ENCODE data around the gene CMC1.
A peak's percentile ranks its signal among the peaks of the same experiment; 100 is the strongest.
"Not testable (repeated sequence)": the region's sequence is repeated elsewhere in the genome, so short reads cannot be mapped to it uniquely, and the experiment has no call there.

CMC1 gene

DNA sequence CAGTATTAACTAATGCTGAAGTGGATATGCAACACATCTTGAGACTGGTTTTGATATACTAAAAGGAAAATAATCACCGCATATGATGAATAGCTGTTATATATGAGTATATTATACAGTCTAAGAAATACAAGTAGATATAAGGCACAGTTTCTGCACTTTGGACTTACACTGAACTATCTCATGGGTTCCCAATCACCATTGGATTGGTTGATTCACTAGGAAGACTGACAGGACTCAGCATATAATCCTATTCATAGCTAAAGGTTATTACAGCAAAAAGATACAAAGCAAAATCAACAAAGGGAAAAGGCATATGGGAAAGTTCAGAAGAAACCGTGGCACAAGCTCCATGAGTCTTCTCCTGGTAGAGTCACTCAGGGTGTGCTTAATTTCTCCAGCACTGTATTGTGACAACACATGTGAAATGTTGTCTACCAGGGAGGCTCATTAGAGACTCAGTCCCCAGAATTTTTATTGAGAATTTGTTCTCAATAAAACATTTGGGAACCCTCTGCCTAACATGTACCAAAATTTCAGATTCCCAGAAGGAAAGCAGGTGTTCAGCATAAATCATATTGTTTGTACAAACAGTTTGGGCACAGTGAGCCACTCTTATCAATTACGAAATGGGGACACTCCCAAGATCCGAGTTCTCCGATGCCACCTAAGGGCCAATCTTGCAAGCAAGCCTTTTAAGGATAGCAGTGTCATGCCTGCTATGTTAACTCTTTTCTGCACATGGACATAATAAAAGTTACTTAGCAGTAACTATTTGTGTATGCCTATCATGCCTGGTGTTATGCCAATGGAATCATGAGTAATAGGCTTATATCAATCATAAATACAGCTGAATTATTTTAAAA, 26.8 kb downstream of the CMC1 start:
- no peaks in the 10 kb centered on the region for H3K9me2 ChIP-seq (replicated peaks; ENCODE audit: insufficient read depth, low read length)
- H3K79me2 ChIP-seq (ENCODE audit: insufficient read depth, low read length): no peaks in the 10 kb centered on the region
- TF ChIP-seq, protein P1, sequence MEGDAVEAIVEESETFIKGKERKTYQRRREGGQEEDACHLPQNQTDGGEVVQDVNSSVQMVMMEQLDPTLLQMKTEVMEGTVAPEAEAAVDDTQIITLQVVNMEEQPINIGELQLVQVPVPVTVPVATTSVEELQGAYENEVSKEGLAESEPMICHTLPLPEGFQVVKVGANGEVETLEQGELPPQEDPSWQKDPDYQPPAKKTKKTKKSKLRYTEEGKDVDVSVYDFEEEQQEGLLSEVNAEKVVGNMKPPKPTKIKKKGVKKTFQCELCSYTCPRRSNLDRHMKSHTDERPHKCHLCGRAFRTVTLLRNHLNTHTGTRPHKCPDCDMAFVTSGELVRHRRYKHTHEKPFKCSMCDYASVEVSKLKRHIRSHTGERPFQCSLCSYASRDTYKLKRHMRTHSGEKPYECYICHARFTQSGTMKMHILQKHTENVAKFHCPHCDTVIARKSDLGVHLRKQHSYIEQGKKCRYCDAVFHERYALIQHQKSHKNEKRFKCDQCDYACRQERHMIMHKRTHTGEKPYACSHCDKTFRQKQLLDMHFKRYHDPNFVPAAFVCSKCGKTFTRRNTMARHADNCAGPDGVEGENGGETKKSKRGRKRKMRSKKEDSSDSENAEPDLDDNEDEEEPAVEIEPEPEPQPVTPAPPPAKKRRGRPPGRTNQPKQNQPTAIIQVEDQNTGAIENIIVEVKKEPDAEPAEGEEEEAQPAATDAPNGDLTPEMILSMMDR (IDR thresholded peaks at IDR 0.05; ENCODE audit: insufficient read depth, low read length, poor library complexity, severe bottlenecking): no peak
- TF ChIP-seq EZH2phosphoT487 (conservative IDR thresholded peaks at IDR 0.05; ENCODE audit: low read length): no peak

DNA sequence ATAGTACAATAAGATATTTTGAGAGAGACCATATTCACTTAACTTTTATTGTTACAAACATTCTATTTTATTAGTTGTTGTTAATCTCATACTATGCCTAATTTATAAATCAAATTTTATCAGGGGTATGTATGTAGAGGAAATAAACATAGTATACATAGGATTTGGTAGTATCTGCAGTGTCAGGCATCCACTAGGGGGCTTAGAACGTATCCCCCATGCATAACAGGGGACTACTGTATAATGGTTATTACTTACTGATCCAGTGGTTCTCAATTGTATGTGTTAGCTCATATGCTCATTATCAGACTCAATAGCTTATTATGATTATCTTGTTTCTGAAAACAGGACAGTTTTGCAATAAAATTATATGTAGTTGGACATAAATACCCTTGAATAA, 27.6 kb downstream of the CMC1 start:
- no peak overlapping the region for H3K4me2 ChIP-seq (ENCODE audit: low read depth, low read length, poor library complexity, severe bottlenecking)
- no peaks in the 10 kb centered on the region for H3K9me2 ChIP-seq (replicated peaks; ENCODE audit: insufficient read depth, low read length)
- no peak overlapping the region for H3K9ac ChIP-seq (ENCODE audit: low read length)
- no peak for TF ChIP-seq EZH2phosphoT487 (conservative IDR thresholded peaks at IDR 0.05; ENCODE audit: low read length)
- TF ChIP-seq, protein P1 (IDR thresholded peaks at IDR 0.05; ENCODE audit: insufficient read depth, low read length, poor library complexity, severe bottlenecking): peak; percentile 59
- H3K4me3 ChIP-seq (ENCODE audit: insufficient read depth, low read length, poor library complexity, severe bottlenecking): no peak overlapping the region
- no peak overlapping the region for H2AFZ ChIP-seq (ENCODE audit: low read depth, low read length, severe bottlenecking)
- H4K20me1 ChIP-seq (ENCODE audit: low read depth, low read length): no peaks in the 10 kb centered on the region
- H3K27me3 ChIP-seq (ENCODE audit: low read length): no peaks in the 10 kb centered on the region
- H3K79me2 ChIP-seq (ENCODE audit: insufficient read depth, low read length): 0 out of 2 replicates have a peak, but pooled peaks cover 2% of the 10 kb centered on the region
- H3K27ac ChIP-seq (ENCODE audit: low read depth, low read length): no peak overlapping the region
- H3K36me3 ChIP-seq (ENCODE audit: low read length): 0 out of 2 replicates have a peak, but pooled peaks cover 8% of the 10 kb centered on the region
- no peaks in the 10 kb centered on the region for H3K9me3 ChIP-seq (ENCODE audit: insufficient read depth, low read length)
- no peaks in the 10 kb centered on the region for H3F3A ChIP-seq (ENCODE audit: insufficient read depth)

More for the DNA sequence above, 26.8 kb downstream of the CMC1 start:
- Histone ChIP-seq H3K27ac (ENCODE audit: low read depth, low read length) (no peak overlapping the region), H4K20me1 (ENCODE audit: low read depth, low read length) (no peaks in the 10 kb centered on the region), H3F3A (ENCODE audit: insufficient read depth) (no peaks in the 10 kb centered on the region), H2AFZ (ENCODE audit: low read depth, low read length, severe bottlenecking) (no peak overlapping the region), H3K36me3 (ENCODE audit: low read length) (peaks cover 12% of the 10 kb centered on the region; the same call in 1 of the 2 replicates), H3K4me2 (ENCODE audit: low read depth, low read length, poor library complexity, severe bottlenecking) (no peak overlapping the region), H3K9me3 (ENCODE audit: insufficient read depth, low read length) (no peaks in the 10 kb centered on the region), H3K27me3 (ENCODE audit: low read length) (no peaks in the 10 kb centered on the region), H3K4me3 (ENCODE audit: insufficient read depth, low read length, poor library complexity, severe bottlenecking) (no peak overlapping the region), H3K9ac (ENCODE audit: low read length) (no peak overlapping the region)

DNA sequence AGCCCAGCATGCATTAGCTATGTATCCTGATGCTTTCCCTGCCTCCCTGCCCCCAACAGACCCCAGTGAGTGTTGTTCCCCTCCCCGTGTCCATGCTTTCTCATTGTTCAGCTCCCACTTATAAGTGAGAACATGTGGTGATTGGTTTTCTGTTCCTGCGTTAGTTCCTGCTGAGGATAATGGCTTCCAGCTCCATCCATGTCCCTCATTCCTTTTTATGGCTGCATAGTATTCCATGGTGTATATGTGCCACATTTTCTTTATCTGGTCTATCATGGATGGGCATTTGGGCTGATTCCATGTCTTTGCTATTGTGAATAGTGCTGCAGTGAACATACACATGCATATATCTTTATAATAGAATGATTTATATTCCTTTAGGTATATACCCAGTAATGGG, 28.5 kb downstream of the CMC1 start:
- not testable (repeated sequence) for H3K4me3 ChIP-seq (ENCODE audit: insufficient read depth, low read length, poor library complexity, severe bottlenecking); H3K27ac ChIP-seq (ENCODE audit: low read depth, low read length); H3F3A ChIP-seq (ENCODE audit: insufficient read depth); H3K79me2 ChIP-seq (ENCODE audit: insufficient read depth, low read length); H3K9me2 ChIP-seq (replicated peaks; ENCODE audit: insufficient read depth, low read length); H3K4me2 ChIP-seq (ENCODE audit: low read depth, low read length, poor library complexity, severe bottlenecking); H4K20me1 ChIP-seq (ENCODE audit: low read depth, low read length); H2AFZ ChIP-seq (ENCODE audit: low read depth, low read length, severe bottlenecking); H3K36me3 ChIP-seq (ENCODE audit: low read length); H3K27me3 ChIP-seq (ENCODE audit: low read length); H3K9ac ChIP-seq (ENCODE audit: low read length); H3K9me3 ChIP-seq (ENCODE audit: insufficient read depth, low read length)

DNA sequence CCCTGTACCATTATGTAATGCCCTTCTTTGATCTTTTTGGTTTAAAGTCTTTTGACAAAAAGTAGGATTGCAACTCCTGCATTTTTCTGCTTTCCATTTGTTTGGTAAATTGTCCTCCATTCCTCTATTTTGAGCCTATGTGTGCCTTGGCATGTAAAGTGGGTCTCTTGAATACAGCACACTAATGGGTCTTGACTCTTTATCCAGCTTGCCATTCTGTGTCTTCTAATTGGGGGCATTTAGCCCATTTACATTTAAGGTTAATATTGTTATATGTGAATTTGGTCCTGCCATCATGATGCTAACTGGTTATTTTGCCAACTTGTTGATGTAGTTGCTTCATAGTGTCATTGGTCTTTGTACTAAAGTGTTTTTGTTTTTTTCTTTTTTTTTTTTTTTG, 32.4 kb downstream of the CMC1 start:
- no peaks in the 10 kb centered on the region for H3K27me3 ChIP-seq (ENCODE audit: low read length)
- H3K9me3 ChIP-seq (ENCODE audit: insufficient read depth, low read length): no peaks in the 10 kb centered on the region
- no peak overlapping the region for H2AFZ ChIP-seq (ENCODE audit: low read depth, low read length, severe bottlenecking)
- H3K79me2 ChIP-seq (ENCODE audit: insufficient read depth, low read length): 0 out of 2 replicates have a peak, but pooled peaks cover 2% of the 10 kb centered on the region
- H3K36me3 ChIP-seq (ENCODE audit: low read length): 0 out of 2 replicates have a peak, but pooled peaks cover 2% of the 10 kb centered on the region
- no peak overlapping the region for H3K4me2 ChIP-seq (ENCODE audit: low read depth, low read length, poor library complexity, severe bottlenecking)
- H3K4me3 ChIP-seq (ENCODE audit: insufficient read depth, low read length, poor library complexity, severe bottlenecking): no peak overlapping the region
- H3F3A ChIP-seq (ENCODE audit: insufficient read depth): no peaks in the 10 kb centered on the region
- no peaks in the 10 kb centered on the region for H4K20me1 ChIP-seq (ENCODE audit: low read depth, low read length)
- no peaks in the 10 kb centered on the region for H3K9me2 ChIP-seq (replicated peaks; ENCODE audit: insufficient read depth, low read length)
- no peak overlapping the region for H3K9ac ChIP-seq (ENCODE audit: low read length)
- TF ChIP-seq EZH2phosphoT487 (conservative IDR thresholded peaks at IDR 0.05; ENCODE audit: low read length): no peak
- TF ChIP-seq, protein P1 (IDR thresholded peaks at IDR 0.05; ENCODE audit: insufficient read depth, low read length, poor library complexity, severe bottlenecking): no peak
- no peak overlapping the region for H3K27ac ChIP-seq (ENCODE audit: low read depth, low read length)
